GM23248 (cell line): ENCODE measurements around the gene RELN.

ENCODE experiments used
- EZH2 ChIP-seq: fragments of 200-600 bp; sonication (generic); IDR thresholded peaks from 2 replicates; pipeline ENCODE4 v1.6.1; 2018; ENCODE audit warnings: antibody characterized with exemption, mild to moderate bottlenecking; ENCODE audit not compliant: insufficient read depth, poor library complexity, severe bottlenecking
- EZH2phosphoT487 ChIP-seq: fragments of 200-600 bp; sonication (generic); IDR thresholded peaks from 2 replicates; pipeline ENCODE4 v1.6.1; 2018; ENCODE audit warnings: antibody characterized with exemption, moderate library complexity, mild to moderate bottlenecking, low read depth; ENCODE audit not compliant: insufficient read depth

GRCh38 chr7:103964269-103964668 lies 25.2 kb downstream of the RELN start:
- TF ChIP-seq EZH2 (no peak), EZH2phosphoT487 (no peak)
